HG03060 (cell line): ENCODE results near the gene CDKN2D.

Experiments
- ATAC-seq: cut with Tn5 transposase; IDR thresholded peaks from one replicate; pipeline ENCODE4 v1.9.1; 2021; ENCODE audit warnings: low read depth, moderate number of reproducible peaks; ENCODE audit not compliant: unreplicated experiment

Gene CDKN2D

DNA sequence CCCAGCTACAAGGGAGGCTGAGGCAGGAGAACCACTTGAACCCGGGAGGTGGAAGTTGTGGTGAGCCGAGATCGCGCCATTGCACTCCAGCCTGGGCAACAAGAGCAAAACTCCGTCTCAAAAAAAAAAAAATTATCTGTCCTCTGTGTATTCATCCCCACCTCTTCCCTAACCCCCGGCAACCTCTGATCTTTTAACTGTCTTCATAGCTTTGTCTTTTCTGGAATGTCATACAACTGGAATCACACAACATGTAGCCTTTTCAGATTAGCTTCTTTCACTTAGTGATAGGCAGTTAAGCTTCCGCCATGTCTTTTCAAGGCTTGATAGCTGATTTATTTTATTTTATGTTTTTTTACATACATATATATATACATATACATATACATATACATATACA lies 43.1 kb downstream of the CDKN2D start:
- ATAC-seq, result no peak

DNA sequence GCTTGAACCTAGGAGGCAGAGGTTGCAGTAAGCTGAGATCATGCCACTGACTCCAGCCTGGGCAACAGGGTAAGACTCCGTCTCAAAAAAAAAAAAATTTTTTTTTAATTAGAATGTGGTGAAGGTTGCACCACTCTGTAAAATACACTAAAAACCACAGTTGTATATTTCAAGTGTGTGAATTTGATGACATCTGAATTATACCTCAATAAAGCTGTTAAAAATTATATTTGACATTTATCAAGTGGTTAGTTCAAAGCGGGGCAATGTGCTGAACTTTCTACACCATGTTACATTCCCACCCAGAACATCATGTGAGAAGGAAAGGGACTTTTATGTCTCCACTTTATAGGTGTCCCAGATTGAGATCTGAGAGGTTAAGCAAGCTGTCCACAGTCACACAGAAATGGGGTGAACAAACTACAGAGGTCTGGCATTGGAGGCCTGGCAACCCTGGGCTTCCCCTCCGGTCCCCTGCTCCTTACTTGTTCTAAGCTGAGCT lies 45.6 kb downstream of the CDKN2D start:
- no peak for ATAC-seq

DNA sequence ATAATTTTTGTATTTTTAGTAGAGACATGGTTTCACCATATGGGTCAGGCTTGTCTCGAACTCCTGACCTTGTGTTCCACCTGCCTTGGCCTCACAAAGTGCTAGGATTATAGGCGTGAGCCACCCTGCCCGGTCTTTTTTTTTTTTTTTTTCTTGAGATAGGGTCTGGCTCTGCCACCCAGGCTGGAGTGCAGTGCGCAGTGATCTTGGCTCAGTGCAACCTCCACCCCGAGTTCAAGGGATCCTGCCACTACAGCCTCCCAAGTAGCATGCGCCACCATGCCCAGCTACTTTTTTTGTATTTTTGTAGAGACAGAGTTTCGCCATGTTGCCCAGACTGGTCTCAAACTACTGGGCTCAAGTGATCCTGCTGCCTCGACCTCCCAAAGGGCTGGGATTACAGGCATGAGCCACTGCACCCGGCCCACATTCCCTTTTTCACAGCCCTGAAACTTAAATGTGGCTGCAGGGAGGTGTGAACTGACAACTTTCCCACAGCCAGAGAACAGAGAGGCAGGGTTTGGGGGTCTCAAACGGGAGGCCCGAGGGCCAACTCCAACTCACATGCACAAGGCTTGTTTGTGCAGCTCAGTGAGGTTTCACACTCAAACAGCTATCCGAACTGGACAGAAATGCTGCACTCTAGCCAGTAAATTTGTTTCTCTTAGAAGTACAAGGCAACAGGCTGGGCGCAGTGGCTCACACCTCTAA lies 47.2 kb downstream of the CDKN2D start:
- no peak for ATAC-seq

DNA sequence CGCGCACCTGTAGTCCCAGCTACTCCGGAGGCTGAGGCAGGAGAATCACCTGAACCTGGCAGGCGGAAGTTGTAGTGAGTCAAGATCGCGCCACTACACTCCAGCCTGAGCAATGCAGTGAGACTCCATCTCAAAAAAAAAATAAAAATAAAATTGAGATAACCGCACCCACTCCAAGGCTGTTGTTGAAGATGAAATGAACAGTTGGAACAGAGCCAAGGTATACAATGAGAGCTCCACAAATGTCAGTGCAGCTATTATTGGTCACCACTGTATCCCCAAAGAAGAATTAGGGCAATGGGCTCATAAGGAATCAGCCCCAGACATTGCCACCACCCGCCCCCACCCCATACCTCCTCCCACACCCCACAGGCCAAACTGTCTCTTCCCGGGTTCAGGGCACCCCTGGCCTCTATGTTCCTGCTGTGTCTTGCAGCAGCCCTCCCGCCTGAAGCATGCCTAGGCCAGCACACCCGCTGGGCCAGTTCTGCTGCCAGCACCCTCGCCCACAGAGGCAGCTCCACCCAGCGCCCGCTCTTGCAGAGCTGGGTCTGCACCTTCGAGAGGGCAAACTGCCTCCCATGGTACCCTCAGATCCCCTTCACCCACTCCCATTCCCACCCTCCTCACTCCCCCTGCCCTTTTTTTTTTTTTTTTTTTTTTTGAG lies 48.0 kb downstream of the CDKN2D start:
- ATAC-seq, result no peak

DNA sequence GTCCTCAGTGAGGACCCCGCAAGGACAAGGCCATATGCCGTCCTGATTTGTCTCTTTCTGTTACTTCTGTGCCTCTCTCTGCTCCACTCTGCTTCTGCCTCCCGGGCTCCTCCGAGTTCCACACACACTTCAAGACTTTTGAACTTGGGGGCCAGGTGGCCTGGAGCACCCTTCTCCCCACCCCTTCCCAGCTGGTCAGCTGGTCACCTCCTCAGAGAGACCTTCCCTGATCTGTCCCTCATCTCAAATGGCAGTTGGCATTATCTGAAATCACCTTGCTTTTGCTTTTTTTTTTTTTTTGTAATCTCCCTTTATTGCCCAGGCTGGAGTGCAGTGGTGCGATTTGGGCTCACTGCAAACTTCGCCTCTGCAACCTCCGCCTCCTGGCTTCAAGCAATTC lies 49.4 kb downstream of the CDKN2D start:
- no peak for ATAC-seq

DNA sequence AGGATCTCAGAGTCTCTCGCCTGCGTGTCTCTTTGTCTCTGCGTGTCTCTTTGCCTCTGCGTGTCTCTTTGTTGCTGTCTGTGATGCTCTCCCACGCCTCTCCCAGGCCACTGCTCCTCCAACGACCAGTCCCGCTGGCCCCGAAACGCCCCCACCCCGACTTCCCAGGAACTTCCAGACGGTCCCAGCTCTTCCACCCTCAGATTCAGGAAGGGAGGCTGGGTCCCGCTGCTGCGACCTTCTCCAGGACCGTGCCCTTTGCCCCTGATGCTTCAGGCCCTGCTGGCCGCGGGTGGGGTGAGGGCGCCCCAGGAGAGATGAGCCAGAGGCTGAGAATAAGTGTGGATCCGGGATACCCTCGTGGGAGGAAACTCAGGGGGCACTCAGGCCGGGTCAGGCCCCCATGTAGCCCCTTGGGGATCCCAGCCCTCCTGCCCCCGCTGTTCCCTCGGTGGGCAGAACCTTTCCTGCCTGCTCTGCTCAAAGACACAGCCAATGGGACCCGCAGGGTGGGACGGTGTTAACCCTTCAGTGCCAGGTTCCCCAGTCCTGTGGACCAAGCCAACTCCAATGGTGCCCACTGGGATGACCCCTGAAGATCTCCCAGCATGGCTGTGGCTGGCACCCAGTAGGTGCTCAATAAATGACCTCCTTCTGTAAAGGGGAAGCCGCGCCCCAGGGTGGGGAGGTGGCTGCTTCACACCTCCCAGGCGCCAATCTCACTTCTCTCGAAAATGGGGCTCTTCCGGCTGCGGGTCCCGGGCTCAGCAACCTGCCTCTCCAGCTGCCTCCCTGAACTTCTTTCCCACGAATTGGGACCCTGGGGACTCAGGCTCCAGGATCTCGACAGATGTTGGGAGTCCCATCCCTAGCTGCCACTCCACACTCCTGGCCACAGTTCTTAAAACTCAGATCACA lies 50.1 kb downstream of the CDKN2D start:
- ATAC-seq, result no peak

DNA sequence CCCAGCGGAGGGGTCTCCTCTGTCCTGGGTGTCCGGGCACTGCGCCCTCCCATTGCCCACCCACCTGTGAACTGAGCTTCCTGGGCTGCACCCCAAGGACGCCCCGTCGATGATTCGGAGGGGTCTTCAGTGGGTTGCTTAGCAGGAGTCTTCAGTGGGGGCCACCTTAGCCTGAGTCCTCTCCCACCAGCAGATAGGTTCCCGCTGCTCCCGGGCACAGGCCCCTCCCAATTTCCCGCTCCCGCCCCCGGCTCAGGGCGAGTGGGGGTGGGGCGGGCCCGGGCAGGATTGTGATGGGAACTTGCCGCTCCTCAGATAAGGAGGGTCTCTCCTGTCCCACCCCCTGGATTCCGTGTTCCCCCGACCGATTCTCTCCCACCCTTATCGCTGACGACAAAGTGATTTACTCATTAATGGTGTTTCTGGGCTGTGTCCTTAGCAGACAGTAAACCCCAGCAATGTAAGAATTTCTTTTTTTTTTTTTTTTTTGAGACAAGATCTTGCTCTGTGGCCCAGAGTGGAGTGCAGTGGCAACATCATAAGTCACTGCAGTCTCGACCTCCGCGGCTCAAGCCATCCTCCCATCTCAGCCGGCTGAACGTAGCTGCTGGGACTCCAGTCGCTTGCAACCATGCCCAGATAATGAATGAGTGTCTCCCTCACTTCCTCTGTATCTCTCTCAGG lies 50.9 kb downstream of the CDKN2D start:
- no peak for ATAC-seq

DNA sequence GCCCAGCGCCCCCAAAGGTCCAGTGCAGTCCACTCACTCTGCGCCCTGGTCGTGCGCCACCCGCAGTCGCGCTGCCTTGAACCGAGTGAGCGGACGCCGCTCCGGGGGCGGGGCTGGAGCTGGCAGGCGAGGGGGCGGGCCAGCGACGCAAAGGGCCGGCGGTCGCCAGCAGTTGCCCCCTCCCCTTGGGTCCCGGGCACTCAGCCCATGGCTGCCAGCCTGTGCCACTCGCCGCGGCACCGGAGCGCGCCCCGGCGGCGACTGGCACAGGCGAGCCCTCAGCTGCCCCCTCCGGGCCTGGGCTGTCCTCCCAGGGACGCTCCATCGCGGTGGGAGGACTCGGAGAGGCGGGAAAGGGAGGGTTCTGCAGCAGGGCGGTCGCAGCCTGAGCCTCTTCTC lies 51.4 kb downstream of the CDKN2D start, which contains the start of gene S1PR5:
Gene S1PR5 (minus strand): TSS at position 87 of the 399 bp plus-strand sequence. CDS start 2,436 bp downstream, outside the sequence.
- ATAC-seq, result no peak

DNA sequence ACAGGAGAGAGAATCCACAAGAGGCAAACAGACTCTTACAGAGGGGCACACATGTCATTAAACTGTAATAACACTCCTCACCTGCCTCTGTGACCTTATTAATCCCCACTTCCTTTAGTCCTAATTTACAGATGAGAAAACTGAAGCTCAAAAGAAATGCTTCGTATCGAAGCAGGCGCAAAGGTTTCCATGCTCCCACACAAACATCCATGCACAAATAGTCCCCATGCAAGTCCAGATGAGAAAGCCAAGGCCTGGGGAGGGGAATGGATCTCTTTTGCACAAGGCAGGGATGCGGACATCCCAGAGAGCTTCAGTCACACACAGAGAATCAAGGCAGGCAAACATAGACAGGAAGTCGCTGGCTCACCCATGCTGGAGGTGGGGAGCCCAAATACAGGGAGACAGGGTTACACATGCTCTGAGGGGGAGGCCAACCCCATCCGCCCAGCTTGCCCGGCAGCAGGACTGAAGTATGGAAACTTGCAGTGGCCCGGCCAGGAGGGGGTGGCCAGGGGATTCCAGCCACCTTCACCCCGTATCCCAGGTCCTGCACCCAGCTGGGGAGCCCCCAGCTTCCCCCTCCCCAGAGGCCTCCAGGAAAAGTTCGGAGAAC lies 52.0 kb downstream of the CDKN2D start:
- no peak for ATAC-seq
